ENCODE data around the gene GUCA2B. TPM values are rescaled to one million over a fixed set of nuclear protein-coding genes. Genes with fewer than 3 reads are reported as not detected.

GUCA2B gene
- total RNA-seq, 6 experiments from 2014 or later, result 1.8 to 3.3 (median 2.7) TPM; not detected in 2

DNA sequence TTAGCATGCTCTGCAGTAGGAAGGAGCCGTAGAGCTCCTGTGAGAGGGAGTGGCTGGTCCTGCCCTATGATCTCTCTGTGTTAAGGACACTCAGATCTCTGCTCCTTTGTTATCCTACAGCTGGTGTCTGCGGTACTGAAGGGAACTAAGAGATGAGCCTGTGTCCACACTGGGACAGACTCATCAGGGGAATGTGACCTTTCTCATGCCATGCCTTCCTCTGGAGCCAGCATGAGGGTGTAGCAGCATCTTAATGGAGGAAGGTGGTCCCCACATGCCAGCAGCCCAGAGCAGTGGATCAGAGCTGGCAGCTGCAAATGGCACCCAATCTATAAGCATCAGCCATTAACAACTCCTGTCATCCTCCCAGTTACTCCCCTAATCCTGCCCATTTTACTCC, 24.7 kb upstream of the GUCA2B start:
- no peak for DNase-seq
- H3K27ac ChIP-seq, result no peak overlapping the region
- H3K27me3 ChIP-seq, result no peaks in the 10 kb centered on the region
- H3K36me3 ChIP-seq, result no peaks in the 10 kb centered on the region
- no peak for ATAC-seq
- no peaks in the 10 kb centered on the region for H3K9me3 ChIP-seq
- no peak overlapping the region for H3K4me3 ChIP-seq
- H3K4me1 ChIP-seq, result no peaks in the 10 kb centered on the region
- intact Hi-C loops (cut with DNase I), result no loop called here
- WGBS (ENCODE audit: insufficient coverage, low coverage, low lambda C conversion rate, missing lambda C conversion rate), result 50% methylated on average over 2 of the region's 2 CpGs
- TF ChIP-seq, protein P1, sequence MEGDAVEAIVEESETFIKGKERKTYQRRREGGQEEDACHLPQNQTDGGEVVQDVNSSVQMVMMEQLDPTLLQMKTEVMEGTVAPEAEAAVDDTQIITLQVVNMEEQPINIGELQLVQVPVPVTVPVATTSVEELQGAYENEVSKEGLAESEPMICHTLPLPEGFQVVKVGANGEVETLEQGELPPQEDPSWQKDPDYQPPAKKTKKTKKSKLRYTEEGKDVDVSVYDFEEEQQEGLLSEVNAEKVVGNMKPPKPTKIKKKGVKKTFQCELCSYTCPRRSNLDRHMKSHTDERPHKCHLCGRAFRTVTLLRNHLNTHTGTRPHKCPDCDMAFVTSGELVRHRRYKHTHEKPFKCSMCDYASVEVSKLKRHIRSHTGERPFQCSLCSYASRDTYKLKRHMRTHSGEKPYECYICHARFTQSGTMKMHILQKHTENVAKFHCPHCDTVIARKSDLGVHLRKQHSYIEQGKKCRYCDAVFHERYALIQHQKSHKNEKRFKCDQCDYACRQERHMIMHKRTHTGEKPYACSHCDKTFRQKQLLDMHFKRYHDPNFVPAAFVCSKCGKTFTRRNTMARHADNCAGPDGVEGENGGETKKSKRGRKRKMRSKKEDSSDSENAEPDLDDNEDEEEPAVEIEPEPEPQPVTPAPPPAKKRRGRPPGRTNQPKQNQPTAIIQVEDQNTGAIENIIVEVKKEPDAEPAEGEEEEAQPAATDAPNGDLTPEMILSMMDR (IDR thresholded peaks at IDR 0.05), result no peak
- TF ChIP-seq POLR2A (IDR thresholded peaks at IDR 0.05), result no peak

DNA sequence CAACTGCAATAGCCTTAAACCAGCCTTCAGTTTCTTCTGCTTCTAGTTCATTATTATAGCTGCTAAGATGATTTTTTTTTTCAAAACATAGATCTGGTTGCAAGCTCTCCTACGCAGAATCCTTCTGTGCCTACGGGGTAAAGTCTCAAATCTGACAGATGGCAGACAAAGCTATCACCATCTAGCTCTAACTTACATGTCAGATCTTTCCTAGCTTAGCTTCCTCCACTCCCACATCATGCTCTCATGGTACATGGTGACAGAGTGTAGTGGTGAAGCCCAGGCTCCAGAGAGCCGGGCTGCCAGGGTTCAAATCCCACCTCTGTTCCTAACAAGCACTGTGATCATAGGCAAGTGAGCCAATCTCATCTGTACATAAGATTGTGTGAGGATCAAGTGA, 24.2 kb upstream of the GUCA2B start:
- no peak for ATAC-seq
- TF ChIP-seq, protein P1 (IDR thresholded peaks at IDR 0.05), result no peak
- TF ChIP-seq POLR2A (IDR thresholded peaks at IDR 0.05), result no peak
- Histone ChIP-seq H3K4me1 (no peaks in the 10 kb centered on the region), H3K9me3 (no peaks in the 10 kb centered on the region), H3K4me3 (no peak overlapping the region), H3K36me3 (no peaks in the 10 kb centered on the region), H3K27ac (no peak overlapping the region), H3K27me3 (no peaks in the 10 kb centered on the region)
- intact Hi-C loops (cut with DNase I), result no loop called here
- WGBS (ENCODE audit: insufficient coverage, low coverage, low lambda C conversion rate, missing lambda C conversion rate), result 61% methylated on average over 3 of the region's 3 CpGs
- no peak for DNase-seq

DNA sequence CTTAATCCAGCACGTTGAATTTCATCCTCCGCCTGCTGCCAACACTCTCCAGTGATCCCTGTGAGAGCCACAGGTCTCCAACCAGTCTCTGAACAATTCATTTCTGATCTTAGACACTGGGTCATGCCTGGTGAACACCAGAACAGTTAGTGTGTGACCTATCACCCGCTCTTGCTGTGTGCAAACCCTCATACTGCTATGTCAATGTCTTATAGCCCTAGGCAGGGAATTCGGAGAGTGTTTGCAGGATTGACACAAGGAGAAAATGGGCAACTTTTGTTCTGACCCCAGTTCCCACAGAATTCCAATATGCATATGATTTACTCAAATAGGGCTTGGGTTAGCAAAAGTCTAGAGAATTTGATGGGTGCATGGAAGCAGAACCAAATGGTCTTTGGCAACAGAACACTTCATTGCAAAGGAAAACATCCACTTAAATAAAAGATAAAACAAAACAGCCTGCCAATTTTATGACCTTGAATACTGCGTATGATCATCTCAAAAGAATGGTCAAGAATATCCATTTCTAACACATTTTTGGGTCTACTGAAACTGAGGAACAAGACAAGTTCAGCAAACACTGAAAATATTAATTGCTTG, 23.0 kb upstream of the GUCA2B start:
- H3K4me1 ChIP-seq, result no peaks in the 10 kb centered on the region
- intact Hi-C loops (cut with DNase I), result no loop called here

DNA sequence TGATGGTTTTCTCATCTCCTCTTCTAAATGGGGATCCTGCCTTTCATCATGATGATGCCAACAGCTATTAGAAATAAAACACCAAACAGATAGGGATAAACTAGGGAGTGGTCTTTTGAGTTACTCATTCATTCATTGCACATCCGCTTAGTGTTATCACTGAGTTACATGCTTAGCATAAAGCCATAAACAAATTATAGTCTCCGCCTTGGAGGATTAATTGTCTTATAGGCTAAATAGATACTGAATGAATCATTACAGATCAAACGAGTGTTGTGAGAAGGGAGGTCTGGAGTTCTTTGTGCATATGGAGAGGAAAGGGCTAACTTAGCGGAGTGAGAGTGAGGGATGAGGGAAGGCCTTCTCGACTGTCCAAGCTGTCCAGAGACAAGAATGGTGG, 19.8 kb upstream of the GUCA2B start:
- intact Hi-C loops (cut with DNase I), result no loop called here
- no peaks in the 10 kb centered on the region for H3K4me1 ChIP-seq
- ATAC-seq (no peak), DNase-seq (no peak)
- no peak overlapping the region for H3K27ac ChIP-seq
- no peak overlapping the region for H3K4me3 ChIP-seq
- TF ChIP-seq POLR2A (IDR thresholded peaks at IDR 0.05), result no peak
- TF ChIP-seq, protein P1 (IDR thresholded peaks at IDR 0.05), result no peak
- no peaks in the 10 kb centered on the region for H3K27me3 ChIP-seq
- H3K36me3 ChIP-seq, result no peaks in the 10 kb centered on the region
- WGBS (ENCODE audit: insufficient coverage, low coverage, low lambda C conversion rate, missing lambda C conversion rate), result 73% methylated on average over 5 of the region's 5 CpGs
- H3K9me3 ChIP-seq, result no peaks in the 10 kb centered on the region

More for the DNA sequence above, 23.0 kb upstream of the GUCA2B start:
- no peak for TF ChIP-seq POLR2A (IDR thresholded peaks at IDR 0.05)
- TF ChIP-seq, protein P1 (IDR thresholded peaks at IDR 0.05), result no peak
- Histone ChIP-seq H3K27me3 (no peaks in the 10 kb centered on the region), H3K27ac (no peak overlapping the region), H3K4me3 (no peak overlapping the region), H3K36me3 (no peaks in the 10 kb centered on the region), H3K9me3 (no peaks in the 10 kb centered on the region)
- 74% methylated on average over 5 of the region's 5 CpGs for WGBS (ENCODE audit: insufficient coverage, low coverage, low lambda C conversion rate, missing lambda C conversion rate)
- DNase-seq (no peak), ATAC-seq (no peak)

Data from right lobe of liver (tissue), 6 donors.